AG09309 (cell line): ENCODE measurements around the gene RNF38.

ENCODE experiments used
- DNase-seq: peaks from one replicate; pipeline ENCODE4 v3.0.0-alpha.2; 2010; ENCODE audit warnings: low read depth
- H3K4me3 ChIP-seq: 2 replicates; pipeline ENCODE4 v1.5.1; 2011; ENCODE audit warnings: mild to moderate bottlenecking, low read depth, low read length, moderate library complexity; ENCODE audit not compliant: control insufficient read depth
- TF ChIP-seq, protein P1 (sequence below): IDR thresholded peaks from 2 replicates; pipeline ENCODE4 v1.5.1; 2011; ENCODE audit warnings: mild to moderate bottlenecking, low read depth, low read length, inconsistent platforms; ENCODE audit not compliant: insufficient read depth, control insufficient read depth; ENCODE audit errors: missing control alignments

The RNF38 gene

GRCh38 chr9:36358486-36358885, 41.6 kb downstream of the RNF38 start:
- TF ChIP-seq, protein P1, sequence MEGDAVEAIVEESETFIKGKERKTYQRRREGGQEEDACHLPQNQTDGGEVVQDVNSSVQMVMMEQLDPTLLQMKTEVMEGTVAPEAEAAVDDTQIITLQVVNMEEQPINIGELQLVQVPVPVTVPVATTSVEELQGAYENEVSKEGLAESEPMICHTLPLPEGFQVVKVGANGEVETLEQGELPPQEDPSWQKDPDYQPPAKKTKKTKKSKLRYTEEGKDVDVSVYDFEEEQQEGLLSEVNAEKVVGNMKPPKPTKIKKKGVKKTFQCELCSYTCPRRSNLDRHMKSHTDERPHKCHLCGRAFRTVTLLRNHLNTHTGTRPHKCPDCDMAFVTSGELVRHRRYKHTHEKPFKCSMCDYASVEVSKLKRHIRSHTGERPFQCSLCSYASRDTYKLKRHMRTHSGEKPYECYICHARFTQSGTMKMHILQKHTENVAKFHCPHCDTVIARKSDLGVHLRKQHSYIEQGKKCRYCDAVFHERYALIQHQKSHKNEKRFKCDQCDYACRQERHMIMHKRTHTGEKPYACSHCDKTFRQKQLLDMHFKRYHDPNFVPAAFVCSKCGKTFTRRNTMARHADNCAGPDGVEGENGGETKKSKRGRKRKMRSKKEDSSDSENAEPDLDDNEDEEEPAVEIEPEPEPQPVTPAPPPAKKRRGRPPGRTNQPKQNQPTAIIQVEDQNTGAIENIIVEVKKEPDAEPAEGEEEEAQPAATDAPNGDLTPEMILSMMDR = no peak
- DNase-seq = no peak
- no peak overlapping the region for H3K4me3 ChIP-seq

DNA sequence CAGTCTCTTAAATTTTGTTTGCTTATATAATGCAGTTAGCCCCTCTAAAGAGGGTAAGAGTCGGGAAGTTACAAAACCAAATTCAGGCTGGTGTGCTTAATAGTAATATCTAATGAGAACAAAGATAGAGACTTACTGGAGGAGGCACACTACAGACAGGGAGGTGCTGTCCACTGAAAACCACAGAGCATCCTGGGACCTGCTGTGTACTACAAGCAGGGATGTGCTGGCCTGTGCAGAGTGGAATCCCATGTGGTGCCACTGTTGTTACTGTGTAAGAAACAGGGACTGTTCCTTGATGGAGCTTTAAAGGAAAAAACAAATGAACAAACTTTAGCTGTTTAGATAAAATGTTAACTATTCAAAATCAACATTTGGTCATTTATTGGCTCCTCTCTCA, 42.4 kb downstream of the RNF38 start:
- no peak for DNase-seq

GRCh38 chr9:36346569-36346968, 53.5 kb downstream of the RNF38 start:
- DNase-seq = no peak
- TF ChIP-seq, protein P1 = no peak
- no peak overlapping the region for H3K4me3 ChIP-seq

More for the DNA sequence above, 42.4 kb downstream of the RNF38 start:
- H3K4me3 ChIP-seq = no peak overlapping the region
- TF ChIP-seq, protein P1 = no peak

DNA sequence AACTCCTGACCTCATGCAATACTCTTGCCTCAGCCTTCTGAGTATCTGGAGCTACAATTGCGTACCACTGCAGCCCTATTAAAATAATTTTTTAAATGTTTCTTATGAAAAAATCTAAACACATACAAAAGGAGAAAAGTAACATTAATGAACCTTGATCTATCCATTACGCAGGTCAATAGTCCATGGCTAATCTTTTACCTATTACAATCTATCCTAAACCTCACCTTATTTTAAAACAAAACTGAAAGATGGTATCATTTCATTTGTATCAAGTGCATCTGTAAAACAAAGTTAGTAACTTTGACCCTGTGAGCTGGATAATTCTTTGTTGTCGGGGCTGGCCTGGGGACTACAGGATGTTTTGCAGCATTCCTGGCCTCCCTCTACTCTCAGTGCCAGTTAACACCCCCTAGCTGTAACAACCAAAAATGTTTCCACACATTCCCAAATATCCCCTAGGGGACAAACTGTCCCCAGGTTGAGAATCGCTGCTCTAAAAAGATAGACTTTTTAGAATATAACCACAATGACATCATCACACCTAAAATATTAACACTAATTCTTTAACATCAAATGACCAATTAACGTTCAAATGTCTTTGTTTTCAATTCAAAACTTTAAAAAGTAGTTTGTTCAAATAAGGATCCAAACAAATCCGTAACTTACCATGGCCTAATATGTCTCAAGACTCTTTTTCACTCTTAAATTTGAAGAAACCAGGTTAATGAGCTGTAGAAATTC, 54.8 kb downstream of the RNF38 start:
- no peak overlapping the region for H3K4me3 ChIP-seq
- TF ChIP-seq, protein P1 = no peak
- no peak for DNase-seq

DNA sequence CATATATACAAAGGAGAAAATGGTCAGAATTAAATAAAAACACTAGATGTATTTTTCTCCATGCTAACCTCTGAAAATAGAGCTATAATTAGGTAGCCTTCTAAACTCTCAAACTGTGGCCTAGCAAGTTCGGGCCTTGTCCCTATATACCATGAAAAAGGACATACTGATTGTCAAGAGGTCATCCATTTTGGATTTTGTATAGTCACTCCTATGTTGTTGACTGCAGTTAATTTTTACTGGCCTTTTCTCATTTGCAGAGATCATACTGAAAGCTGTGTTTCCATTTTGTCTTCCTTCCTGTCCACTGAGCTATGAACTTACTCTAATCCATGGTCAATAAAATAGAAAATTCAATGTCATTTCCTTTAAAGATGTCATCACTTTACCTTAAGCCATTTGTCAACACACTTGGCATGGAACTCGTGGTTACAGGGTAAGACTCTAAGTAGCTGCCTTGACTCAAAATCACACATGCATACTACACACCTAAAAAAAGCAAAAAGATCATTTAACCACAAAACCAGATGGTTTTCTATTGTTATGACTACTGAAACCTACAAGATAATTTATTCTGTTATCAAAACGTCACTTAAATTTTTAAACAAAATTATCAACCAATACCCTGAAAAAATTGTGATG, 58.0 kb downstream of the RNF38 start:
- no peak for DNase-seq
- TF ChIP-seq, protein P1 = no peak
- H3K4me3 ChIP-seq = no peak overlapping the region

- DNase-seq = no peak
- TF ChIP-seq, protein P1 = no peak
- no peak overlapping the region for H3K4me3 ChIP-seq
These were observed 62.2 kb downstream of the RNF38 start for GRCh38 chr9:36337865-36338264.
